Astrocyte of the cerebellum (primary cell): Measurements from ENCODE around the gene TRIP12.
"Not testable (repeated sequence)": the region's sequence is repeated elsewhere in the genome, so short reads cannot be mapped to it uniquely, and the experiment has no call there.

Source experiments
- DNase-seq: peaks from one replicate; pipeline ENCODE4 v3.0.0-alpha.2; 2011; ENCODE audit warnings: low read depth
- H3K4me3 ChIP-seq: 2 replicates; pipeline ENCODE4 v1.5.1; 2011; ENCODE audit warnings: mild to moderate bottlenecking, low read depth, low read length, moderate library complexity
- in situ Hi-C: cut with HindIII; loops from 2 replicates; pipeline ENCODE4 v1.10.0; 2017; ENCODE audit warnings: low sequenced_read_pairs
- TF ChIP-seq, protein P1 (sequence below): IDR thresholded peaks from 2 replicates; pipeline ENCODE4 v1.5.1; 2012; ENCODE audit warnings: low read length, low read depth, moderate library complexity, mild to moderate bottlenecking; ENCODE audit errors: missing control alignments

TRIP12 gene

DNA sequence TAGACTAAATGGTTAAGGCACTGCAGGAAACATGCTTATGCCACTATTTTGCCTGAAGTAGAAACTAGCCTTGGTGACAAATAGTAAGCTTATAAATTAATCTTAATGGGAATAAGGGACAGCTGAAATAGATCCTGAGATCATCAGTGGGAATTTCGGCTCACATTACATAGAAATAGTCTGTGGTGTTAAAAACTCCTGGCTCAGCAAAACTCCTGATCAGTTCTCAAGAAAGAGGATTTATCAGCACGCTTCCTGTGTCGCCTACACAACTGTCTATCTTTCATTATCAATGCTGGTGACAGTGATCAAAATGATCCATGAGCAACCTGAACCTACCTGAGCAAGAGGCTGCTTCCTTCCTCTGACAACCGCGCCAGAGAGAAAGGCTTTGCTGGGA, 190.4 kb downstream of the TRIP12 start:
- H3K4me3 ChIP-seq = no peak overlapping the region
- in situ Hi-C loops = no loop called here
- no peak for DNase-seq
- TF ChIP-seq, protein P1, sequence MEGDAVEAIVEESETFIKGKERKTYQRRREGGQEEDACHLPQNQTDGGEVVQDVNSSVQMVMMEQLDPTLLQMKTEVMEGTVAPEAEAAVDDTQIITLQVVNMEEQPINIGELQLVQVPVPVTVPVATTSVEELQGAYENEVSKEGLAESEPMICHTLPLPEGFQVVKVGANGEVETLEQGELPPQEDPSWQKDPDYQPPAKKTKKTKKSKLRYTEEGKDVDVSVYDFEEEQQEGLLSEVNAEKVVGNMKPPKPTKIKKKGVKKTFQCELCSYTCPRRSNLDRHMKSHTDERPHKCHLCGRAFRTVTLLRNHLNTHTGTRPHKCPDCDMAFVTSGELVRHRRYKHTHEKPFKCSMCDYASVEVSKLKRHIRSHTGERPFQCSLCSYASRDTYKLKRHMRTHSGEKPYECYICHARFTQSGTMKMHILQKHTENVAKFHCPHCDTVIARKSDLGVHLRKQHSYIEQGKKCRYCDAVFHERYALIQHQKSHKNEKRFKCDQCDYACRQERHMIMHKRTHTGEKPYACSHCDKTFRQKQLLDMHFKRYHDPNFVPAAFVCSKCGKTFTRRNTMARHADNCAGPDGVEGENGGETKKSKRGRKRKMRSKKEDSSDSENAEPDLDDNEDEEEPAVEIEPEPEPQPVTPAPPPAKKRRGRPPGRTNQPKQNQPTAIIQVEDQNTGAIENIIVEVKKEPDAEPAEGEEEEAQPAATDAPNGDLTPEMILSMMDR = no peak

DNA sequence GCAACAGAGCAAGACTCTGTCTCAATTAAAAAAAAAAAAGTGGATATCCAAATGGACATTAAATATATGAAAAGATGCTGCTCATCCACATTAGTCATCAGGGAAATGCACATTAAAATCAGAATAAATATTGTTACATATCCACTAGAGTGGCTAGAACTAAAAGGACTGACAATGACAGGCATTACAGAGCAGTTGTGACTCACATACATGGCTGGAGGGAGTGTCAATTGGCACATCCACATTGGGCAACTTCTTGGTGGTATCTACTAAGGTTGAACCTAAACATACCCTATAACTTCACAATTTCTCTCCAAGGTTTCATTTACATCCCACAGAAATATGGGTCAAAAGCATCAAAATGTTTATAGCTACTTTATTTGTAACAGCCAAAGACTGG, 193.4 kb downstream of the TRIP12 start:
- in situ Hi-C loops = no loop called here
- DNase-seq = no peak
- TF ChIP-seq, protein P1 = no peak
- H3K4me3 ChIP-seq = no peak overlapping the region

DNA sequence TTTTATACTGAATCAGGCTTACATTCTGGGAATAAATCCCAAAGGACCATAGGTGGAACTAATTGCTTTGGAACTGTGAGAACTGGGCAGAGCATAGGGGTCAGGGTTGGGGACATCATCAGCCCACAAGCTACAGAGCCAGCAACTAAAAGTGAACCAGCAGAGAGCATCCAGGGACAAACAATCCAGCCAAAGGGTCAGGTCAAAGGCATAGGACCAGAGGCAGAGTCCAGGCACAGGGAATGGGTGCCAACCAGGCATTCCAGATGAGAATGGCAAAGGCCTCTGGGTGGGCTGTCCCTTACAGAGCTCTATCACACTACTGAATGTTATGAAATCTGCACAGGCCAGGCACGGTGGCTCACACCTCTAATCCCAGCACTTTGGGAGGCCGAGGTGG, 195.2 kb downstream of the TRIP12 start:
- TF ChIP-seq, protein P1 = no peak
- DNase-seq = no peak
- in situ Hi-C loops = no loop called here
- H3K4me3 ChIP-seq = no peak overlapping the region

DNA sequence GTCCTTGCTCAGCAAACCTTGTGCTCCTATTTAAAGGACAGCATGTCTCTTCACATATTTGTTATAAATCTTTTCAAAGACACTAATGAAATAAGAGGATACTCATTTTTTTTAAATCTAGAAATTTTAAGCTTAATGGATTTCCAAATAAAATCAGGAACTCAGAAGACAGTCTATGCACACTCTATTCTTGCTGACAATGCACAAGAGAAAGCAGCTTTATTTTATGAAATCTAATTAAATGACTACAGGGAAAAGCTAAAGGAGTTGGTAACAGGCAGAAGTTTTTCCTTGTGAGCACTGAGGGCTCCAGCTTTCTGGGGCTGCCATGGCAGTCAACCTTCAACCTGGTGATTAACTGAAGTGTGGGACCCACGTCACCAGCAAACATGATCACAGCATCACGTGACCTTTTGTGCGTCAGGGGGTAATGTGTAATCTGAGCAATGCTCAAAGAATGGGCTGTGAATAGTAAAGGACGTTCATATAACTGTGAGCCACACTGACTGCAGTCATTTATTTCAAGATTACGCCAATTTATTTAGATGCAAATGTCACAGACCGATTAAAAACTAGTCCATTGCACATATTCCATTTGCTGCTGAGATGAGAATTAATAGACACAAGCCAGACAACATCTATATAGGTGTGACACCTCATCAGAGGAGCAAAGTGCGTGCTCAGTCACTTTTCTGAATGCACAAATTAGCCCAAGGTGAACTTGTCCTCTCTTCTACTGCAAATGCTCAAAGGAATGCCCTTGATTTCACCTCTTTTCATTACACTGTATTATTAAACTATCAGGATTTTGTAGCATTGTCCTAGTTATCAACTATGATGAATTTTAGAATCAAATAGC, 195.9 kb downstream of the TRIP12 start:
- peak; percentile 11 for DNase-seq
- in situ Hi-C loops = no loop called here

GRCh38 chr2:229723192-229723591, 198.6 kb downstream of the TRIP12 start:
- in situ Hi-C loops, H3K4me3 ChIP-seq, DNase-seq: not testable (repeated sequence)

More for the DNA sequence above, 195.9 kb downstream of the TRIP12 start:
- no peak overlapping the region for H3K4me3 ChIP-seq
- TF ChIP-seq, protein P1 = no peak

GRCh38 chr2:229719926-229720647, 201.7 kb downstream of the TRIP12 start:
- DNase-seq = no peak
- no peak overlapping the region for H3K4me3 ChIP-seq
- in situ Hi-C loops = no loop called here
- TF ChIP-seq, protein P1 = no peak

DNA sequence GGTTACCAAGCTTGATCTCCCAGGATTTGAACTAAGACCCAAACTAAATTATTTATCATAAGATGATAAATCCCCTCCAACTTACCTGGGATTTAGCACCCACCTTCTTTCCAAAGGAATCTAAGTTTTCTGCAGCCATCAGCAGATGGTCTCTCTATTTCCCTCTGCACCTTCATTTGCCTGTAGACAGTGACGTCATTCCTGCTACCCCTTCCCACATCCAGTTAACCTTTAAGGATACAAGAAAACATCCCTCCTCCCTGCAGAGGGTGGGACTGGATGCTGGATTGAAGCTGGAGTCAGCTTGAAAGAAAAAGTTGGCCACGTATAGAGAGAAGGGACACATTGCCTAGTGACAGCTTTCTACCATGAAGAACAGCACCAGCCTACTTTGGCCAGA, 203.8 kb downstream of the TRIP12 start:
- TF ChIP-seq, protein P1 = no peak
- H3K4me3 ChIP-seq = no peak overlapping the region
- no peak for DNase-seq
- in situ Hi-C loops = no loop called here
